Suppressor macrophage treated with lipopolysaccharide for 4 hours (primary cell): ENCODE measurements around the gene TMCC1.
"Not testable (repeated sequence)": the region's sequence is repeated elsewhere in the genome, so short reads cannot be mapped to it uniquely, and the experiment has no call there.

Experiments
- DNase-seq: peaks from one replicate; pipeline ENCODE4 v3.0.0-alpha.2; 2020

Gene TMCC1

DNA sequence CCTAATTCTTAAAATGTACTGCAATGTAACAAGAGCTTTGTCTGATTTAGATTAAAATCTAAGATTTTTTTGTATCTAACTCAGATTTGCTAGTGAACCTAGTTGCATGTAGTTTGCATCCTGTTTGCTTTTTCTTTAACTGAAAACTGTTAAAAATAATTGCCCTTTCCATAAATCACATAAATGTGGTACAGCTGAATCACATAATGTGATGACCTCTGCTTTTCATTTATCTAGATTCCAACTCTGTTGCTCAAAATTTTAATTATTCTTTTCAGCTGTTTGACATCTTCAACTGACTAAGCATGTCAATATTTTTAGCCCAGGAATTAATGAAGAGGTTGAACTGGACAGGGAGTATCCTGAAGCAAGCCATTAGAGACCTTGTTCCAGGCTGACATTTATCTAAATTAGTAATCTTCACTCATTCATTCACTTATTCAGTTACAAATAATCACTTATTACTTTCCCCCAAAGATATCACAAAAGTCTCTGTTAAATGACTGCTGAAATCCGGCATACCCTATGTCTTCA is 185.1 kb downstream of the TMCC1 start:
- DNase-seq = no peak

- no peak for DNase-seq
Measured at GRCh38 chr3:129705274-129705673, 188.2 kb downstream of the TMCC1 start.

DNA sequence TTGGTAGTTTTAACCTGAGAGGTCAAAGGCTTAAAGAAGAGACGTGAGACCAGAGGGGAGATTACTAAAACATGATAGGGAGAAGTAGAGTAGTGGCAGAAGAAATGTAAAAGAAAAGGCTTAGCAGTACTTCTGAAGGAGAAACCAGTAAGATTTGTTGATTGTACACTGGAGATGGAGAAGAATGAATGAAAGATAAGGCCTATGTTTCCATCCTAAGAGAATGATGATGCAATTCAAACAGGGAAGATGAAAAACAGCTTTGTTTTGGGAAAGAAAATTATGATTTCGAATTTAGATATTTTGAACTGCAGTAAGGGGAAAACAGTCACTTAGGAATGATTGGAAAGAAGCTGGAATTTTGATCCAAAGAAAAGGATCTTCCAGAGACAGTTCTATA is 189.6 kb downstream of the TMCC1 start:
- DNase-seq = no peak

GRCh38 chr3:129702934-129703712 is 190.4 kb downstream of the TMCC1 start:
- DNase-seq = no peak

DNA sequence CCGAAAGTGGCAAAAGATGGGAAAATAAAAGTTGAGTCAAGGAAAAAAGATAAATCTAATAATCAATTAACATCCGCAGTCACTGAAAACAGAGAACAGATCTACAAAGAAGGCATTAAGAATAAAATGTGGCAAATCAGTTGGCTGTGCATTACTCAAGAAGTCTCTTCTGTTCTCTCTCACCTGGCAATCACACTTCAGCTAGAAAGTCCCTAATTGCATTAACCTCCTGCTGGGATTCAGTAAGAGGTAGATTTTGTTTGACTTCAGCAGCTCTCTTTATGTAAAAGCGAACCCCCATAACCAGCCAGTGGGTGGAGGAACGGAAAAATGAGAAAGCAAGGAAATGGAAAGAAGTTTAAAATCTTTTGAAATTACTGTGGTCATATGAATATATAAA is 192.3 kb downstream of the TMCC1 start:
- DNase-seq = no peak

DNA sequence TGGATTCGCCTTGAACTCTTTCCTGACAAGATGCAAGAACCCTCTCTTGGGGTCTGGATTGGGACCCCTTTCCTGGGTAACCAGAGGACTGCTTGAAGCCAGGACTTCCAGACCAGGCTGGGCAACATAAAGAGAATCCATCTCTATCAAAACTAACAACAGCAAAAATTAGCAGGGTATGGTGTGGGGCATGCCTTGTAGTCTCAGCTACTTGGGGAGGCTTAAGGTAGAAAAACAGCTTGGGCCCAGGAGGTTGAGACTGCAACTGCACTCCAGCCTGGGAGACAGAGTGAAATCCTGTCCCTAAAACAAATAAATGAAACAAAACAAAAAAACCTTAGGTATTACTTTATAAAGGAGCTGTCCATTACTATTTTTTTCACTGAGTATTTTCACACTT is 193.9 kb downstream of the TMCC1 start:
- no peak for DNase-seq

DNA sequence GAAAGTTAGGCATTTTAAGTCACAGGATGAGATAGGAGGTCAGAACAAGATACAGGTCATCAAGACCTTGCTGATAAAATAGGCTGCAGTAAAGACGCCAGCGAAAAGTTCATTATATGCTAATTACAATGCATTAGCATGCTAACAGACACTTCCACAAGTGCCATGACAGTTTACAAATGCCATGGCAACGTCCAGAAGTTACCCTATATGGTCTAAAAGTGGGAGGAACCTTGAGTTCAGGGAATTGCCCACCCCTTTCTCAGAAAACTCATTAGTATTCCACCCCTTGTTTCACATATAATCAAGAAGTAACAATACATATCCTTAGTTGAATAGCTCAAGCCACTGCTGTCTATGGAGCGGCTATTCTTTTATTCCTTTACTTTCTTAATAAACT is 194.3 kb downstream of the TMCC1 start:
- no peak for DNase-seq

- DNase-seq = no peak
Measured at GRCh38 chr3:129697229-129697969, 196.1 kb downstream of the TMCC1 start.

- DNase-seq = not testable (repeated sequence)
Measured at GRCh38 chr3:129696430-129696829, 197.1 kb downstream of the TMCC1 start.

- DNase-seq = peak; percentile 81
Measured at GRCh38 chr3:129695230-129695629, 198.3 kb downstream of the TMCC1 start.

- no peak for DNase-seq
Measured at GRCh38 chr3:129694228-129694627, 199.3 kb downstream of the TMCC1 start.

DNA sequence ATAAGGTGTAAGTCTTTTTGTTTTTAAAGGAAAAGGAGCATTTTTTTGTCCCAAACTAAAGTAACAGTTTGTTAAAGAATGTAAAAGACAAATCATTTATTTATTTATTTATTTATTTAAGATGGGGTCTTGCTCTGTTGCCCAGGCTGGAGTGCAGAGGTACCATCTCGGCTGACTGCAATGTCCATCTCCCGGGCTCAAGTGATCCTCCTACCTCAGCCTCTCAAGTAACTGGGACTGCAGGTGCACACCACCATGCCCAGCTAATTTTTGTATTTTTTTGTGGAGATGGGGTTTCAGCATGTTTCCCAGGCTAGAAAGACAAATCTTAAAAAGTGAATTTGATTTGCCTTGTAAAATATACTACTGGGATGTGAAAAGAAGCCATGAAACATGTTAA is 200.8 kb downstream of the TMCC1 start:
- no peak for DNase-seq

DNA sequence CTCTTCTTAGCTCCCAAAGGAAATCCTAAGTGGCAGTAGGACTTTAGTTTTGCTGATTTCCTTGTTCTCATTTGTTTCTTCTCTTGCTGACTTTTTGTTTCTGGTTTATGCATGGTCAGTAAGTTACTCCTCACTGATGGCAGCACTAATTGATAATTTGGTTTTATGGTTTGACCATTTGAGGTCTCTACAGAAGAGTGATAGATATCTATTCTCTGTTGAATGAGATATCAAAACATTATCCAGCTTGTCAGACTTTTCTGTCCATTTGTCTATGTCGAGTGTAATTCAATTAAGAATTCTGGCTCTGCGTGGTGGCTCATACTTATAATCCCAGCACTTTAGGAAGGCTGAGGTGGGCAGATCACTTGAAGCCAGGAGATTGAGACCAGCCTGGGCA is 202.5 kb downstream of the TMCC1 start:
- no peak for DNase-seq

GRCh38 chr3:129690406-129690805 is 203.1 kb downstream of the TMCC1 start:
- peak; percentile 78 for DNase-seq

DNA sequence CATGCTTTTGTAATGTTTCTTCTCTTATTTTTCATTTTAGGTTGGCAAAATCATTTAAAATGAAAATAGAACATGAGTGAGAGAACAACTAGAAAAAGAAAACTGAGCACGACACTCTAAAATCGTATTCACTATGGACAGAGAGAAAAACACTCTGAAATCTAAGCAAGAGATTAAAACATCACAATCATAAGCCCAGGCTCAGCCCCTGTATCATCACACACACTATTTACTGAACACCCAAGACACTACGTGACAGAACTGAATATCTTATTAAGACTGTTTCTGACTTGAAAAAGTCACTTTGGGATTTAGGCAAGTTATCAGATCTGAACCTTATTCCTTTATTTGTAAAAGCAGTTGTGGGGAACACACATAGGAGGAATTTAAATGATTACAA is 204.5 kb downstream of the TMCC1 start:
- DNase-seq = no peak

- DNase-seq = no peak
Measured at GRCh38 chr3:129688271-129688895, 205.1 kb downstream of the TMCC1 start.

DNA sequence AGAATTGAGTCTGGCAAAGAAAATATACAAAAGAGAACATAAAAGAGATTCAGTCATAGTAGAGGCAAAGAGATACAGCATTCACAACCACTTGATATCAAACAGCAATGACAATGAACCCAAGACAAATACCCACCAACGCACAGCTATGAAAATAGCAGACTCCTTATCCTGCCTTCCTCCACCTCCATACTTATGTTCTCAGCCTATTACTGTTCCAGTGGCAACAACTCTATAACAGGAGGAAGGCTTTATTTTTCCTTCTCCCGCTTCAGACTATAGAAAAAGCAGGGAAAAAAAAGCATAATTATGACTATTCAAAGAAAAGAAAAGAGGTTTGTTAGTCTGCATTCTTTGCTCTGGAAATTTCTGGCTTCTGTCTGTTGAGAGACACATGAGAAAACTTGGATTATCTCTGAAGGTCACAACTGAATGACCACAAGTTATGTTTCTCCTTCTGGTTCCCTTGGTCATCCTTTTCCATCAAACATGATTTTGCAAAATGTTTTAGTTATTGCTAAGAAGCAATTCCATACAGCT is 205.9 kb downstream of the TMCC1 start:
- DNase-seq = no peak

- no peak for DNase-seq
Measured at GRCh38 chr3:129686941-129687340, 206.6 kb downstream of the TMCC1 start.

DNA sequence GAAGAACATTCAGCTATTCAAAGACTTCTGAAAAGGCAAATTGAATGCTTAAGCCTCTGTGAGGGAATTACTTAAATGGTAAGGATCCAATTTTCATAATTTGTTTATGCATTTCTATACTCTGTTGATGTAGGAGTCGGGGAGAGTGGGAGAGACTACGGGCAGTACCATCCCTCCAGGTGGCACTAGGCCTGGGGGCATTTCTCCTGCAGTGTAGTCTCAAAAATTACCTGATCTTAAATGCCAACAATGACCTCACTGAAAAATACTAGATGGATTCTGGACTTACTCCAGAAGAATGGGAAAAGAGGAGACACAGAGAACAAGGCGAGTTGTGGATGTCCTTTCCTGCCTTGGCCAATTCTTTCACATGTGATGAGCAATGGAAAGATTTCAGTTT is 209.2 kb downstream of the TMCC1 start:
- no peak for DNase-seq

GRCh38 chr3:129683201-129683600 is 210.3 kb downstream of the TMCC1 start:
- DNase-seq = no peak

DNA sequence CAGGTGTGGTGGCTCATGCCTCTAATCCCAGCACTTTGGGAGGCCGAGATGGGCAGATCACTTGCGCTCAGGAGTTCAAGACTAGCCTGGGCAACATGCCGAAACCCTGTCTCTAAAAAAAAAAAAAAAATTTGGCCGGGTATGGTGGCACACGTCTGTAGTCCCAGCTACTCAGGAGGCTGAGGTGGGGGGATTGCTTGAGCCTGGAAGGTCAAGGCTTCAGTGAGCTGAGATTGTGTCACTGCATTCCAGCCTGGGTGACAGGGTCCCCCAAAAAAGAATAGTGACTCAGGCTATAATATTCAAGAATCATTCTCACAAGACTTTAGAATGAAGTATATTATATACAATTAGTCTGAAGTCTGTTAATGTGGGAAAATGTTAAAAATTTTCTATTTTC is 216.5 kb downstream of the TMCC1 start:
- no peak for DNase-seq

DNA sequence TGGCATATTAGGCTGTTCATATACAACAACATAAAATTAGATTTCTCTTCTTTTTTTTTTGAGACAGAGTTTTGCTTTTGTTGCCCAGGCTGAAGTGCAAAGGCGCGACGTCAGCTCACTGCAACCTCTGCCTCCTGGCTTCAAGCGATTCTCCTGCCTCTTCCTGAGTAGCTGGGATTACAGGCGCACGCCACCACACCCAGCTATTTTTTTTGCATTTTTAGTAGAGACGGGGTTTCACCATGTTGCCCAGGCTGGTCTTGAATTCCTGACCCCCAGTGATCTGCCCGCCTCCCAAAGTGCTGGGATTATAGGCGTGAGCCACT is 218.8 kb downstream of the TMCC1 start:
- not testable (repeated sequence) for DNase-seq
